Measurements from ENCODE around the gene LONRF2. TPM values are rescaled to one million over a fixed set of nuclear protein-coding genes. Genes with fewer than 3 reads are reported as not detected.
"Not testable (repeated sequence)": the region's sequence is repeated elsewhere in the genome, so short reads cannot be mapped to it uniquely, and the experiment has no call there.

Gene LONRF2
- total RNA-seq, 5 donors from 2014 or later (not counting 1 experiment from before 2014, with no cell fraction given), result 0.19 to 0.30 (median 0.29) TPM; not detected in 1

DNA sequence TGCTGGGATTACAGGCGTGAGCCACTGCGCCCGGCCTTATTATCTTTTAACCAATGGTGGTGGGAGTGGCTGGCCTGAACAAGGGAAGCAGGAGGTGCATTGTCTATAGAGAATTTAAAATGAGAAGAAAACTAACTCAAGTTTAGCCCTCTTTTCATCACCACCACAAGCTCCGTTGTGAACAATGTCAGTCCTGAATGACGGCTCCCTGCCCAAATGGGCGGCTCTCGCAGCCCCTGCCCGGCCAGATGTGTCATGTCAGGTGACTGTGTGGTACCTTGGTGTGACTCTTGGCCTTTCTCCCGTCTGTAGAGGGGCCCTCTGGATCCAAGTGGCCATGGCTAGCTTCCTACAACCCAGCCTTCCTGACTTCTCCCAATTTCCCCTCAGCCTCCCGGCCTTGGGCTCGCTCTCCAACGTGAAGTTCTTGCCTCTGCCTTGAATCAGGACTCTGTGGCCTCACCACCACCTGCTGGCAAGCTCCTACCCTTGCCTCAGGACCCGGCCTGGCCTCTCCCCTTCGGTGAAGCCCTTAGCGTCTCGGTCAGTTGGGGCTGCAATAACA, 67.6 kb downstream of the LONRF2 start:
- Mint-ChIP-seq H3K9me3 (no peaks in the 10 kb centered on the region), H3K36me3 (no peaks in the 10 kb centered on the region), H3K4me1 (no peaks in the 10 kb centered on the region), H3K27ac (no peak overlapping the region), H3K4me3 (no peak overlapping the region), H3K27me3 (peaks cover 3 to 6% of the 10 kb centered on the region in 2 donors)
- H3K9me3 ChIP-seq, result no peaks in the 10 kb centered on the region
- H3K36me3 ChIP-seq (ENCODE audit: control insufficient read depth in 2 of 2, extremely low read depth in 1 of 2, insufficient read depth in 1 of 2, low read length in 1 of 2), result no peaks in the 10 kb centered on the region
- no peak overlapping the region for H3K27ac ChIP-seq (ENCODE audit: low read length)
- CTCF ChIA-PET, result no interaction called here
- no peaks in the 10 kb centered on the region for H3K4me1 ChIP-seq (ENCODE audit: control insufficient read depth in 1 of 2, extremely low read depth in 1 of 2, insufficient read depth in 2 of 2, low read length in 2 of 2)
- no peak for DNase-seq
- no peak for ATAC-seq (replicated peaks in 1 of 4)
- 81% methylated on average over 12 of the region's 16 CpGs for WGBS (ENCODE audit: insufficient coverage)
- H3K4me3 ChIP-seq (ENCODE audit: control insufficient read depth in 1 of 2, extremely low read depth in 1 of 2, low read length in 1 of 2), result no peak overlapping the region
- peaks cover 0 to 2% of the 10 kb centered on the region in 2 experiments for H3K27me3 ChIP-seq (replicated peaks in 1 of 2; ENCODE audit: control insufficient read depth in 2 of 2, extremely low read depth in 1 of 2, insufficient read depth in 2 of 2, low read length in 1 of 2)
- POLR2A ChIA-PET, result no interaction called here

DNA sequence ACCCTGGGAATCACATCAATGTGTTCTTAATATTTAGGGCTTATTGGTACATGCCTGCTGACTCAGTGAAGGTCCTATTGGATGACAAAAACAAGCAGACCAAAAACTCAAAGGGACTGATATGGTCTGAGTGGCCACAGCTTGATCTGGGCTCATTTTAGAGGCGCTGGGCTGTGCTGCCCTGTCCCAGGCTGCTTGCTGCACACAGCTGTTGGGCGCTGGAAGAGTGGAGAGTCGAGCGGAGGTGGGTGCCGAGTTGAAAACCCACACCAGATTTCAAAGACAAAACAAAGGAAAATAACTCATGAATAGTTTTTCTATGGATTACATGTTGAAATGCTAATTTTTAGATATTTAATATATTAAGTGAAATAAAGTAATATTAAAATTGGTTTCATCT, 68.5 kb downstream of the LONRF2 start:
- no peaks in the 10 kb centered on the region for H3K36me3 Mint-ChIP-seq
- Histone ChIP-seq H3K4me3 (ENCODE audit: control insufficient read depth in 1 of 2, extremely low read depth in 1 of 2, low read length in 1 of 2) (no peak overlapping the region), H3K9me3 (no peaks in the 10 kb centered on the region), H3K27me3 (replicated peaks in 1 of 2; ENCODE audit: control insufficient read depth in 2 of 2, extremely low read depth in 1 of 2, insufficient read depth in 2 of 2, low read length in 1 of 2) (peaks cover 0 to 4% of the 10 kb centered on the region in 2 experiments), H3K36me3 (ENCODE audit: control insufficient read depth in 2 of 2, extremely low read depth in 1 of 2, insufficient read depth in 1 of 2, low read length in 1 of 2) (no peaks in the 10 kb centered on the region), H3K4me1 (ENCODE audit: control insufficient read depth in 1 of 2, extremely low read depth in 1 of 2, insufficient read depth in 2 of 2, low read length in 2 of 2) (no peaks in the 10 kb centered on the region), H3K27ac (ENCODE audit: low read length) (no peak overlapping the region)
- DNase-seq (no peak), ATAC-seq (replicated peaks in 1 of 4) (no peak)
- no peaks in the 10 kb centered on the region for H3K9me3 Mint-ChIP-seq
- no peaks in the 10 kb centered on the region for H3K4me1 Mint-ChIP-seq
- H3K27me3 Mint-ChIP-seq, result peaks cover 4 to 6% of the 10 kb centered on the region in 2 donors
- H3K27ac Mint-ChIP-seq, result no peak overlapping the region
- WGBS (ENCODE audit: insufficient coverage), result 71% methylated on average over 1 of the region's 5 CpGs
- POLR2A ChIA-PET, result no interaction called here
- CTCF ChIA-PET, result no interaction called here
- H3K4me3 Mint-ChIP-seq, result no peak overlapping the region

DNA sequence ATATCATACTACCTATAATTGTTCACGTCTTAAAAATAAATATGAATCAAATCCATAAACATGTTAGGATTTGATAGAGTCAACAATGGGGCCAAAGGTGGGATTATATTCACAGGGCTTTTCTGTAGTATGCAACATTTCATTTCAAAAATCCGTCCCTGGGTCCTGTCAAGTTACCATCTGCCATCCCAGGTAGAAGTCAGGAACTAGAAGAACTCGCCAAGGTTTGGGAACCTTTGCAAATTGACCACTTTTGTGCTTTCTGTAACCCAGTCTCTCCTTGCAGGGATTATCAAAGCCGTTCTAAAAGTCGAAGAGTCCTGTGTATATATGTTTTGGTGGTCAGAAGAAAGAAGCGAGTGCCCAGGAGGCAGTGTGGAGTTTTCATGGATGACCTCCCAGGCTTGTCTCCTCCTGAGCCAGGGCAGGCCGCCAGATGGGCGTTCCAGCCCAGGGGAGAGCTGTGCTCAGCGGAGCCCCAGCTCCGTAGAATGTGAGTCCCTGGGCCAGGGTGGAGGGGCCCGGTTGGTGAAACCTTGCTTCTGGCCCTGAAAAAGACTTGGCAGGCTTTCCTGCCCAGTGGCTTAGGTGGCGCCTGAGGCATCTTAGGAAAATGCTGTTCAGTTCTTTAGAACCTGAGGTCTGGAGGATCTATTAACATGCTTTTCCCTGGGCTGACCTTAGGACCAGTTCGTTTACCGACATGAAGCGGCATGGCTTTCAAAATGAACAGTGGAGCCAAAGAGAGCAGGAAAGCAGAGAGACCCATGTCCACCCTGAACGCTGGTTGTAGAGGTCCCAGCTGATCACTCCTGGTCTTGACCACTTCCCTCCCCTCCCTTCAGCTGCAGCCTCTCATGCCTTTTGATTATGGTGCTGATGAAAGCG, 69.2 kb downstream of the LONRF2 start:
- POLR2A ChIA-PET, result no interaction called here
- Histone ChIP-seq H3K4me1 (ENCODE audit: control insufficient read depth in 1 of 2, extremely low read depth in 1 of 2, insufficient read depth in 2 of 2, low read length in 2 of 2) (no peaks in the 10 kb centered on the region), H3K36me3 (ENCODE audit: control insufficient read depth in 2 of 2, extremely low read depth in 1 of 2, insufficient read depth in 1 of 2, low read length in 1 of 2) (no peaks in the 10 kb centered on the region), H3K4me3 (ENCODE audit: control insufficient read depth in 1 of 2, extremely low read depth in 1 of 2, low read length in 1 of 2) (no peak overlapping the region), H3K27me3 (replicated peaks in 1 of 2; ENCODE audit: control insufficient read depth in 2 of 2, extremely low read depth in 1 of 2, insufficient read depth in 2 of 2, low read length in 1 of 2) (peaks cover 0 to 4% of the 10 kb centered on the region in 2 experiments), H3K9me3 (no peaks in the 10 kb centered on the region), H3K27ac (ENCODE audit: low read length) (no peak overlapping the region)
- H3K4me3 Mint-ChIP-seq, result no peak overlapping the region
- peaks cover 6 to 7% of the 10 kb centered on the region in 2 donors for H3K27me3 Mint-ChIP-seq
- no peaks in the 10 kb centered on the region for H3K36me3 Mint-ChIP-seq
- WGBS (ENCODE audit: insufficient coverage), result 84% methylated on average over 14 of the region's 17 CpGs
- no peaks in the 10 kb centered on the region for H3K4me1 Mint-ChIP-seq
- CTCF ChIA-PET, result no interaction called here
- no peak overlapping the region for H3K27ac Mint-ChIP-seq
- DNase-seq, result peak in 1 of 35 experiments; percentile 17
- ATAC-seq (replicated peaks in 1 of 4), result no peak
- no peaks in the 10 kb centered on the region for H3K9me3 Mint-ChIP-seq

DNA sequence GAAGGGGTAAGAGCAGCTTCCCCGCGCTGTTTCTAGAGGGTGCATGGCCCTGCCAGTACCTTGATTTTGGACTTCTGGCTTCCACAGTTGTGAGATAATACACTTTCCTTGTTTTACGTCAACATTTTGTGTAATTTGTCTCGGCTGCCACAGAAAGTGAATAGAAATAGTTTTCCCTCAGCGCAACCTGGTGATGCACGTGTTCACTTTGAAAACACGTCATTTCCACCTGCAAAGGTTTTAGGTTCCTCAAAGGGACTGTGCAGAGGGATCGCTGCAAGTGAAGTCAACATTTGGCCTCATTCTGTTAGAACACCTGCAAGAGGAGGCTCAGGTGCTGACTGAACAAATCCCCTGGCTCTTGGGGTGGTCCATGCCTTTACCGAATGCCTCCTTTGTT, 71.7 kb downstream of the LONRF2 start:
- peaks cover 0 to 14% of the 10 kb centered on the region in 2 experiments for H3K27me3 ChIP-seq (replicated peaks in 1 of 2; ENCODE audit: control insufficient read depth in 2 of 2, extremely low read depth in 1 of 2, insufficient read depth in 2 of 2, low read length in 1 of 2)
- Mint-ChIP-seq H3K27ac (no peak overlapping the region), H3K4me1 (peaks cover 0 to 5% (median 0%) of the 10 kb centered on the region in 3 donors), H3K4me3 (no peak overlapping the region), H3K36me3 (no peaks in the 10 kb centered on the region), H3K9me3 (no peaks in the 10 kb centered on the region), H3K27me3 (peaks cover 14 to 17% of the 10 kb centered on the region in 2 donors)
- ChIA-PET POLR2A (no interaction called here), CTCF (no interaction called here)
- 93% methylated on average over 9 of the region's 9 CpGs for WGBS (ENCODE audit: insufficient coverage)
- ATAC-seq (replicated peaks in 1 of 4) (no peak), DNase-seq (peak in 1 of 35 experiments; percentile 12)
- H3K36me3 ChIP-seq (ENCODE audit: control insufficient read depth in 2 of 2, extremely low read depth in 1 of 2, insufficient read depth in 1 of 2, low read length in 1 of 2), result no peaks in the 10 kb centered on the region
- no peaks in the 10 kb centered on the region for H3K9me3 ChIP-seq
- no peak overlapping the region for H3K4me3 ChIP-seq (ENCODE audit: control insufficient read depth in 1 of 2, extremely low read depth in 1 of 2, low read length in 1 of 2)
- H3K4me1 ChIP-seq (ENCODE audit: control insufficient read depth in 1 of 2, extremely low read depth in 1 of 2, insufficient read depth in 2 of 2, low read length in 2 of 2), result no peaks in the 10 kb centered on the region
- H3K27ac ChIP-seq (ENCODE audit: low read length), result no peak overlapping the region

DNA sequence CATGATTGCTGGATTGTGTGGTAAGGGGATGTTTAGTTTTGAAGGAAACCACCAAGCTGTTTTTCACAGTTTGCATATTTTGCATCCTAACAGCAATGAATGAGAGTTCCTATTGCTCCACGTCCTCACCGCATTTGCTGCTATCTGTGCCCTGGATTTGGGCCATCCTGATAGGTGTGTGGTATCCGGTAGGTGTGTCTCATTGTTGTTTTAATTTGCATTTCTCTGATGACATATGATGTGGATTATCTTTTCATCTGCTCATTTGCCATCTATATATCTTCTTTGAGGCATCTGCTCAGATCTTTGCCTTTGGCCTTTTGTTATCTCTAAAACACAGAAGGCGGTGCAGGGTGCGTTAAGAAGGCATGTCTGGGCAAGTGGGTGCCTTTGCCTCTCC, 73.3 kb downstream of the LONRF2 start:
- Histone ChIP-seq H3K27ac (ENCODE audit: low read length) (no peak overlapping the region), H3K4me1 (ENCODE audit: control insufficient read depth in 1 of 2, extremely low read depth in 1 of 2, insufficient read depth in 2 of 2, low read length in 2 of 2) (no peaks in the 10 kb centered on the region), H3K36me3 (ENCODE audit: control insufficient read depth in 2 of 2, extremely low read depth in 1 of 2, insufficient read depth in 1 of 2, low read length in 1 of 2) (no peaks in the 10 kb centered on the region), H3K9me3 (no peaks in the 10 kb centered on the region), H3K4me3 (ENCODE audit: control insufficient read depth in 1 of 2, extremely low read depth in 1 of 2, low read length in 1 of 2) (no peak overlapping the region), H3K27me3 (replicated peaks in 1 of 2; ENCODE audit: control insufficient read depth in 2 of 2, extremely low read depth in 1 of 2, insufficient read depth in 2 of 2, low read length in 1 of 2) (peaks cover 0 to 16% of the 10 kb centered on the region in 2 experiments)
- Mint-ChIP-seq H3K4me1 (peaks cover 0 to 5% (median 0%) of the 10 kb centered on the region in 3 donors), H3K4me3 (no peak overlapping the region), H3K27me3 (peaks cover 14 to 17% of the 10 kb centered on the region in 2 donors), H3K9me3 (no peaks in the 10 kb centered on the region), H3K36me3 (no peaks in the 10 kb centered on the region), H3K27ac (no peak overlapping the region)
- POLR2A ChIA-PET, result no interaction called here
- ATAC-seq (replicated peaks in 1 of 4) (no peak), DNase-seq (no peak)
- WGBS (ENCODE audit: insufficient coverage), result 71% methylated on average over 4 of the region's 5 CpGs
- CTCF ChIA-PET, result no interaction called here

DNA sequence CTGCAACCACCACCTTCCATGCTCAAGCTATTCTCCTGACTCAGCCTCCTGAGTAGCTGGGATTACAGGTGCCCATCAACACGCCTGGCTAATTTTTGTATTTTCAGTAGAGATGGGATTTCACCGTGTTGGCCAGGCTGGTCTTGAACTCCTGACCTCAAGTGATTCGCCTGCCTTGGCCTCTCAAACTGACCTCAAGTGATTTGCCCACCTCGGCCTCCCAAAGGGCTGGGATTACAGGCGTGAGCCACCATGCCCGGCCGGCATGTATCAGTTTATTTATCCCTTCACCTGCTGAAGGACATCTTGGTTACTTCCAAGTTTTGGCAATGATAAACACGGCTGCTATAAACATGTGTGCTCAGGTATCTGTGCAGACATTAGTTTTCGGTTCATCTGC, 73.7 kb downstream of the LONRF2 start:
- H3K27ac ChIP-seq (ENCODE audit: low read length); ATAC-seq (replicated peaks in 1 of 4); H3K4me3 Mint-ChIP-seq; H3K36me3 Mint-ChIP-seq; H3K4me3 ChIP-seq (ENCODE audit: control insufficient read depth in 1 of 2, extremely low read depth in 1 of 2, low read length in 1 of 2); H3K9me3 ChIP-seq; POLR2A ChIA-PET; DNase-seq; H3K27ac Mint-ChIP-seq; H3K9me3 Mint-ChIP-seq; H3K4me1 ChIP-seq (ENCODE audit: control insufficient read depth in 1 of 2, extremely low read depth in 1 of 2, insufficient read depth in 2 of 2, low read length in 2 of 2); H3K4me1 Mint-ChIP-seq; CTCF ChIA-PET; H3K36me3 ChIP-seq (ENCODE audit: control insufficient read depth in 2 of 2, extremely low read depth in 1 of 2, insufficient read depth in 1 of 2, low read length in 1 of 2): not testable (repeated sequence)
- WGBS (ENCODE audit: insufficient coverage), result 63% methylated on average over 7 of the region's 9 CpGs
- peaks cover 14 to 17% of the 10 kb centered on the region in 2 donors for H3K27me3 Mint-ChIP-seq
- peaks cover 0 to 16% of the 10 kb centered on the region in 2 experiments for H3K27me3 ChIP-seq (replicated peaks in 1 of 2; ENCODE audit: control insufficient read depth in 2 of 2, extremely low read depth in 1 of 2, insufficient read depth in 2 of 2, low read length in 1 of 2)
